ENCODE results near the gene DUS4L. TPM values are rescaled to one million over a fixed set of nuclear protein-coding genes. Genes with fewer than 3 reads are reported as not detected.

DUS4L gene
- total RNA-seq, 1 experiment from 2014 or later: 19.3 TPM

DNA sequence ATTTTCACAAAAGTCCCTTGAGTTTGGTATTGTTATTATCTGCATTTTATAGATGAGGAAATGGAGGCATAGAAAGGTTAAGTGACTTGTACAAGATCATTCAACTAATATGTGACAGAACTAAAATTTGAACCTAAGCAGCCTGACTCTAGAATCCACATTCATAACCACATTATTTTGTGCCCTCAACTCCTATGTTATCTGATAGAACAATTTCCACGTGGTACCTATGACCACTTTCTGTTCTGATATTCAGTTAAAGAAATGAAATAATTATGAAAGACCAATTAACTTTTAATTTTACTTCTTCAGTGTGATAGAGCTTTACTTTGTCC lies 33.8 kb downstream of the DUS4L start:
- Mint-ChIP-seq H3K36me3 (ENCODE audit: insufficient read depth, unreplicated experiment) (peaks cover 2% of the 10 kb centered on the region), H3K27me3 (ENCODE audit: insufficient read depth, unreplicated experiment) (no peaks in the 10 kb centered on the region), H3K4me3 (ENCODE audit: unreplicated experiment) (no peak overlapping the region), H3K4me1 (ENCODE audit: low read depth, unreplicated experiment) (no peaks in the 10 kb centered on the region), H3K9me3 (ENCODE audit: unreplicated experiment) (no peaks in the 10 kb centered on the region), H3K27ac (ENCODE audit: unreplicated experiment) (no peak overlapping the region)
- H3K36me3 ChIP-seq (ENCODE audit: control insufficient read depth, insufficient read depth, low read length): no peaks in the 10 kb centered on the region
- no peak overlapping the region for H3K4me3 ChIP-seq (ENCODE audit: low read depth, low read length)
- no peaks in the 10 kb centered on the region for H3K27me3 ChIP-seq (replicated peaks; ENCODE audit: control insufficient read depth, insufficient read depth, low read length)
- peaks cover 8% of the 10 kb centered on the region for H3K4me1 ChIP-seq
- TF ChIP-seq, protein P1, sequence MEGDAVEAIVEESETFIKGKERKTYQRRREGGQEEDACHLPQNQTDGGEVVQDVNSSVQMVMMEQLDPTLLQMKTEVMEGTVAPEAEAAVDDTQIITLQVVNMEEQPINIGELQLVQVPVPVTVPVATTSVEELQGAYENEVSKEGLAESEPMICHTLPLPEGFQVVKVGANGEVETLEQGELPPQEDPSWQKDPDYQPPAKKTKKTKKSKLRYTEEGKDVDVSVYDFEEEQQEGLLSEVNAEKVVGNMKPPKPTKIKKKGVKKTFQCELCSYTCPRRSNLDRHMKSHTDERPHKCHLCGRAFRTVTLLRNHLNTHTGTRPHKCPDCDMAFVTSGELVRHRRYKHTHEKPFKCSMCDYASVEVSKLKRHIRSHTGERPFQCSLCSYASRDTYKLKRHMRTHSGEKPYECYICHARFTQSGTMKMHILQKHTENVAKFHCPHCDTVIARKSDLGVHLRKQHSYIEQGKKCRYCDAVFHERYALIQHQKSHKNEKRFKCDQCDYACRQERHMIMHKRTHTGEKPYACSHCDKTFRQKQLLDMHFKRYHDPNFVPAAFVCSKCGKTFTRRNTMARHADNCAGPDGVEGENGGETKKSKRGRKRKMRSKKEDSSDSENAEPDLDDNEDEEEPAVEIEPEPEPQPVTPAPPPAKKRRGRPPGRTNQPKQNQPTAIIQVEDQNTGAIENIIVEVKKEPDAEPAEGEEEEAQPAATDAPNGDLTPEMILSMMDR (IDR thresholded peaks at IDR 0.05; ENCODE audit: insufficient read depth in 1 of 2, low read depth in 1 of 2, low read length in 1 of 2, severe bottlenecking in 1 of 2, unreplicated experiment in 1 of 2): no peak
- ChIA-PET CTCF (no interaction called here), POLR2A (interaction anchor here (0.9 kb wide), 1 partner anchor 34 kb away, joined by 3 read pairs; the partner anchor contains the start of genes COG5 and DUS4L)
- no TSS peak for BruUV-seq (replicated peaks)
- no peak for DNase-seq
- intact Hi-C loops (cut with micrococcal nuclease; ENCODE audit: unreplicated experiment): no loop called here
- no peaks in the 10 kb centered on the region for H3K9me3 ChIP-seq

DNA sequence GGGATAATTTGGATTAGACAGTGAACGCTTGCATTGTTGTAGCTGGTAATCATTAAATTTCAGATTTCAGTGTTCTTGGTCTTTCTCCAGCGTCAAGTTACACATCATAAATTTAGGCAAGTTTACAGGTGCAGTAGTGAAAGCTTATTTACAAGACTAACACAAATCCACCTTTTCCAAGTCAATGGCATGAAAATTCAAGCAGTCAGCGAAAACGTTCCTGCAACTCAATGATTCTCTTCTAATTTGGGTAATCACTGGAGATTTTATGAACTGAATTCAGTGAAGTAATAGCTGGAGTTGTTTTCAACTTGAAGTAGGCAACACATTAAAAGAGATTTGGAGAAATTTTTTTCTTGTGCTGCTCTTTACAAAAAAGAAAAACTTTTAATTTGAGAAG lies 34.2 kb downstream of the DUS4L start:
- POLR2A ChIA-PET: interaction anchor here (0.9 kb wide), 1 partner anchor 34 kb away, joined by 3 read pairs; the partner anchor contains the start of genes COG5 and DUS4L

GRCh38 chr7:107599262-107599661 lies 35.5 kb downstream of the DUS4L start:
- no peaks in the 10 kb centered on the region for H3K36me3 Mint-ChIP-seq (ENCODE audit: insufficient read depth, unreplicated experiment)
- H3K4me1 Mint-ChIP-seq (ENCODE audit: low read depth, unreplicated experiment): no peaks in the 10 kb centered on the region
- no peak for DNase-seq
- TF ChIP-seq, protein P1 (IDR thresholded peaks at IDR 0.05; ENCODE audit: insufficient read depth in 1 of 2, low read depth in 1 of 2, low read length in 1 of 2, severe bottlenecking in 1 of 2, unreplicated experiment in 1 of 2): no peak
- ChIA-PET CTCF (no interaction called here), POLR2A (no interaction called here)
- BruUV-seq (replicated peaks): no TSS peak
- Histone ChIP-seq H3K36me3 (ENCODE audit: control insufficient read depth, insufficient read depth, low read length) (no peaks in the 10 kb centered on the region), H3K9me3 (no peaks in the 10 kb centered on the region), H3K4me1 (peaks cover 9% of the 10 kb centered on the region), H3K4me3 (ENCODE audit: low read depth, low read length) (no peak overlapping the region), H3K27me3 (replicated peaks; ENCODE audit: control insufficient read depth, insufficient read depth, low read length) (no peaks in the 10 kb centered on the region)
- no peak overlapping the region for H3K4me3 Mint-ChIP-seq (ENCODE audit: unreplicated experiment)
- no peak overlapping the region for H3K27ac Mint-ChIP-seq (ENCODE audit: unreplicated experiment)
- no peaks in the 10 kb centered on the region for H3K27me3 Mint-ChIP-seq (ENCODE audit: insufficient read depth, unreplicated experiment)
- no peaks in the 10 kb centered on the region for H3K9me3 Mint-ChIP-seq (ENCODE audit: unreplicated experiment)
- intact Hi-C loops (cut with micrococcal nuclease; ENCODE audit: unreplicated experiment): no loop called here

More for the DNA sequence above, 34.2 kb downstream of the DUS4L start:
- intact Hi-C loops (cut with micrococcal nuclease; ENCODE audit: unreplicated experiment): no loop called here
- H3K9me3 Mint-ChIP-seq (ENCODE audit: unreplicated experiment): no peaks in the 10 kb centered on the region
- no peak overlapping the region for H3K4me3 Mint-ChIP-seq (ENCODE audit: unreplicated experiment)
- BruUV-seq (replicated peaks): no TSS peak
- Histone ChIP-seq H3K27me3 (replicated peaks; ENCODE audit: control insufficient read depth, insufficient read depth, low read length) (no peaks in the 10 kb centered on the region), H3K4me3 (ENCODE audit: low read depth, low read length) (no peak overlapping the region), H3K4me1 (peaks cover 9% of the 10 kb centered on the region), H3K9me3 (no peaks in the 10 kb centered on the region), H3K36me3 (ENCODE audit: control insufficient read depth, insufficient read depth, low read length) (no peaks in the 10 kb centered on the region)
- TF ChIP-seq, protein P1 (IDR thresholded peaks at IDR 0.05; ENCODE audit: insufficient read depth in 1 of 2, low read depth in 1 of 2, low read length in 1 of 2, severe bottlenecking in 1 of 2, unreplicated experiment in 1 of 2): no peak
- H3K27ac Mint-ChIP-seq (ENCODE audit: unreplicated experiment): no peak overlapping the region
- CTCF ChIA-PET: no interaction called here
- H3K36me3 Mint-ChIP-seq (ENCODE audit: insufficient read depth, unreplicated experiment): no peaks in the 10 kb centered on the region
- H3K4me1 Mint-ChIP-seq (ENCODE audit: low read depth, unreplicated experiment): no peaks in the 10 kb centered on the region
- DNase-seq: no peak
- H3K27me3 Mint-ChIP-seq (ENCODE audit: insufficient read depth, unreplicated experiment): no peaks in the 10 kb centered on the region
